ENCODE results near the gene ECE2. TPM values are rescaled to one million over a fixed set of nuclear protein-coding genes. Genes with fewer than 3 reads are reported as not detected.

The ECE2 gene
- total RNA-seq, 1 donor from 2014 or later, result not detected

GRCh38 chr3:184259396-184259877 is 16.4 kb upstream of the ECE2 start:
- Histone ChIP-seq H3K4me3 (no peak overlapping the region), H3K27ac (no peak overlapping the region), H3K4me1 (peaks cover 23% of the 10 kb centered on the region), H3K9me3 (no peaks in the 10 kb centered on the region), H3K36me3 (no peaks in the 10 kb centered on the region), H3K27me3 (ENCODE audit: low read depth) (peaks cover 51% of the 10 kb centered on the region)
- DNase-seq (no peak), ATAC-seq (no peak)
- intact Hi-C loops (cut with DNase I), result no loop called here
- TF ChIP-seq, protein P1, sequence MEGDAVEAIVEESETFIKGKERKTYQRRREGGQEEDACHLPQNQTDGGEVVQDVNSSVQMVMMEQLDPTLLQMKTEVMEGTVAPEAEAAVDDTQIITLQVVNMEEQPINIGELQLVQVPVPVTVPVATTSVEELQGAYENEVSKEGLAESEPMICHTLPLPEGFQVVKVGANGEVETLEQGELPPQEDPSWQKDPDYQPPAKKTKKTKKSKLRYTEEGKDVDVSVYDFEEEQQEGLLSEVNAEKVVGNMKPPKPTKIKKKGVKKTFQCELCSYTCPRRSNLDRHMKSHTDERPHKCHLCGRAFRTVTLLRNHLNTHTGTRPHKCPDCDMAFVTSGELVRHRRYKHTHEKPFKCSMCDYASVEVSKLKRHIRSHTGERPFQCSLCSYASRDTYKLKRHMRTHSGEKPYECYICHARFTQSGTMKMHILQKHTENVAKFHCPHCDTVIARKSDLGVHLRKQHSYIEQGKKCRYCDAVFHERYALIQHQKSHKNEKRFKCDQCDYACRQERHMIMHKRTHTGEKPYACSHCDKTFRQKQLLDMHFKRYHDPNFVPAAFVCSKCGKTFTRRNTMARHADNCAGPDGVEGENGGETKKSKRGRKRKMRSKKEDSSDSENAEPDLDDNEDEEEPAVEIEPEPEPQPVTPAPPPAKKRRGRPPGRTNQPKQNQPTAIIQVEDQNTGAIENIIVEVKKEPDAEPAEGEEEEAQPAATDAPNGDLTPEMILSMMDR (IDR thresholded peaks at IDR 0.05), result no peak

GRCh38 chr3:184259878-184260723 is 15.7 kb upstream of the ECE2 start:
- Histone ChIP-seq H3K27ac (no peak overlapping the region), H3K4me3 (peak overlapping the region; percentile 59), H3K9me3 (no peaks in the 10 kb centered on the region), H3K36me3 (no peaks in the 10 kb centered on the region), H3K4me1 (peaks cover 23% of the 10 kb centered on the region), H3K27me3 (ENCODE audit: low read depth) (peaks cover 55% of the 10 kb centered on the region)
- DNase-seq (no peak), ATAC-seq (peak; percentile 62 to 66)
- TF ChIP-seq, protein P1 (IDR thresholded peaks at IDR 0.05), result no peak
- intact Hi-C loops (cut with DNase I), result no loop called here

GRCh38 chr3:184260724-184261269 is 15.0 kb upstream of the ECE2 start:
- Histone ChIP-seq H3K9me3 (no peaks in the 10 kb centered on the region), H3K27me3 (ENCODE audit: low read depth) (peaks cover 62% of the 10 kb centered on the region), H3K4me3 (peak overlapping the region; percentile 59), H3K27ac (no peak overlapping the region), H3K36me3 (no peaks in the 10 kb centered on the region), H3K4me1 (peaks cover 23% of the 10 kb centered on the region)
- DNase-seq (no peak), ATAC-seq (no peak)
- TF ChIP-seq, protein P1 (IDR thresholded peaks at IDR 0.05), result no peak
- intact Hi-C loops (cut with DNase I), result no loop called here

GRCh38 chr3:184261270-184261853 is 14.5 kb upstream of the ECE2 start, which contains the start of gene CAMK2N2:
Gene CAMK2N2, minus strand, starts transcription at chr3:184261553. Its CDS starts 268 bp downstream, at chr3:184261285.
- TF ChIP-seq, protein P1 (IDR thresholded peaks at IDR 0.05), result no peak
- Histone ChIP-seq H3K4me1 (peaks cover 23% of the 10 kb centered on the region), H3K36me3 (no peaks in the 10 kb centered on the region), H3K27ac (no peak within 1 kb of the TSS), H3K27me3 (ENCODE audit: low read depth) (peaks cover 67% of the 10 kb centered on the region), H3K4me3 (peak within 1 kb of the TSS; percentile 59), H3K9me3 (no peaks in the 10 kb centered on the region)
- DNase-seq (peak; percentile 61), ATAC-seq (peak; percentile 69 to 77)
- intact Hi-C loops (cut with DNase I), result no loop called here

DNA sequence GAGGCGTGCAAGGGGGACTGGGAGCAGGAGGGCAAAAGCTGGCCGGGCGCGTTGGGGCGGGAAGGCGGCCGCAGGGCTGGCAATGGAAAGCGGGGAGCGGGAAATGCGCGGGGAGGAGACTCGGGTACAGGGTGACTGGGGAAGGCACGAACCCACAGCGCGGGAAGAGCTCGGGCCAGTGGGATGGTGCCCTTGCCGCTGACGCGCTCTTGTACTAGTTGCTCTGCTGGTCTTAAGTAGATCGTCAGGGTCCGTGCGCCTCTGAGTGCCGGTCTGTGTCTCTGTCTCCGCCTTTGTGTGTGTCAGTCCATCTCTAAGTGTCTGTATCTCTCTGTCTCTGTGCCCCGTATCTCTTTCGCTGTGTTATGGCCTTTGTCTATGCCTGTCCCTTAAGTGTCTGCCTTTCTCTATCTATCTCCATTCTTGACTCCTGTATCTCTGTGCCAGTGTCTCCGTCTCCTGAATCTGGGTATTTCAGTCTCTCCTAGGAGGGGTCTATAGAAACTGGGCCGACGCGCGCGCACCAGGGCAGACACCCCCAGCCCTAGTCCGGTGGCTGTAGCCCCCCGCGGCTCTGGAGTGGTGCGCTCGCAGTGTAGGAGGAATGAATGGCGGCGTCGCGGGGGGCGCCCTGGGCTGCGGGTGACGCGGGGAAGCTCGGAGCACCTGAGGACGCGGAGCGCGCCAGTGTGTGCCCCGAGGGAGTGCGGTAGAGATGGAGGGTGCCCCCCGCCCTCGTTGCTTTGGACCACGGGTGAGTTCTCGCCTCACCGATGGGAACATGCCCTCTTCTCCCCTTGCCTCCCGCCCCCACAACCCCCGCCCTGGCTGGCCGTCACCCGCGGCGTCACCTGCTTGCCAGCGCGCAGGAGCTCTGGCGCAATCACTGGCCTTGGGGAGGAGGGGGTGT is 13.7 kb upstream of the ECE2 start:
- TF ChIP-seq, protein P1 (IDR thresholded peaks at IDR 0.05), result no peak
- Histone ChIP-seq H3K9me3 (no peaks in the 10 kb centered on the region), H3K4me3 (peak overlapping the region; percentile 59), H3K27me3 (ENCODE audit: low read depth) (peaks cover 67% of the 10 kb centered on the region), H3K27ac (no peak overlapping the region), H3K4me1 (peaks cover 23% of the 10 kb centered on the region), H3K36me3 (no peaks in the 10 kb centered on the region)
- intact Hi-C loops (cut with DNase I), result no loop called here
- DNase-seq (no peak), ATAC-seq (peak in 1 of 2 donors; percentile 29)
